HepG2 (cell line): ENCODE measurements around the gene VAV2. TPM values are rescaled to one million over a fixed set of nuclear protein-coding genes. Genes with fewer than 3 reads are reported as not detected.

Source experiments
- FOXP4 ChIP-seq: sonication (generic); formaldehyde crosslinking; IDR thresholded peaks from 2 replicates; pipeline ENCODE4 v1.4.0; 2020; ENCODE audit warnings: missing genetic modification reagents
- KAT8 ChIP-seq: IDR thresholded peaks from 2 replicates; pipeline ENCODE4 v1.6.1; 2016; ENCODE audit warnings: missing genetic modification reagents, missing compliant biosample characterization
- NFIC ChIP-seq: IDR thresholded peaks from 2 replicates; pipeline ENCODE4 v1.6.1; 2012; ENCODE audit warnings: mild to moderate bottlenecking, low read length, inconsistent platforms
- POLR2AphosphoS5 ChIP-seq: IDR thresholded peaks from 2 replicates; pipeline ENCODE4 v1.6.1; 2012; ENCODE audit warnings: low read depth, low read length
- TEAD3 ChIP-seq: optimal IDR thresholded peaks from 2 replicates; pipeline ENCODE3; 2016; ENCODE audit warnings: borderline replicate concordance
- TFE3 ChIP-seq: IDR thresholded peaks from 2 replicates; pipeline ENCODE4 v1.6.1; 2016
- THAP9 ChIP-seq: sonication (generic); formaldehyde crosslinking; IDR thresholded peaks from 2 replicates; pipeline ENCODE4; 2020; ENCODE audit warnings: missing genetic modification reagents, mild to moderate bottlenecking, borderline replicate concordance
- ZFP82 ChIP-seq: sonication (generic); formaldehyde crosslinking; IDR thresholded peaks from 2 replicates; pipeline ENCODE4 v1.5.1; 2020; ENCODE audit warnings: mild to moderate bottlenecking, missing genetic modification reagents, borderline replicate concordance
- ZNF329 ChIP-seq: sonication (generic); formaldehyde crosslinking; IDR thresholded peaks from 2 replicates; pipeline ENCODE4 v1.9.0; 2021; ENCODE audit warnings: low read depth, mild to moderate bottlenecking, missing genetic modification reagents
- ZNF646 ChIP-seq: sonication (generic); formaldehyde crosslinking; IDR thresholded peaks from 2 replicates; pipeline ENCODE4 v1.9.0; 2021; ENCODE audit warnings: mild to moderate bottlenecking, missing genetic modification reagents
- ZNF792 ChIP-seq: IDR thresholded peaks from 2 replicates; pipeline ENCODE4 v1.6.1; 2016
- ZNF883 ChIP-seq: sonication (generic); formaldehyde crosslinking; IDR thresholded peaks from 2 replicates; pipeline ENCODE4 v1.5.1; 2020; ENCODE audit warnings: mild to moderate bottlenecking, missing genetic modification reagents; ENCODE audit errors: not compliant biosample characterization
- polyA plus RNA-seq, 8 experiments: library from polyadenylated mRNA; depleted of rRNA in 3 of 8; stranded (reverse) in 7 of 8; unstranded in 1 of 8; fragments of >200 nt; fragmentation: Illumina TruSeq in 4 of 8; extraction: Trizol in 4 of 8; gene quantifications; 2 replicates each; pipeline versions ENCODE4 v1.2.1 to v1.2.3, GENCODE V29; 2011 to 2016; ENCODE audit warnings: low read depth in 4 of 8, missing spikeins in 1 of 8, mixed read lengths in 1 of 8; ENCODE audit not compliant: insufficient read depth in 1 of 8
- total RNA-seq, 5 experiments: library from RNA; depleted of rRNA; stranded (reverse); fragments of >200 nt; fragmentation: Illumina TruSeq; extraction: Trizol; gene quantifications; 2 replicates each; pipeline ENCODE4 v1.2.3, GENCODE V29; 2016; ENCODE audit warnings: low read depth in 1 of 5

The VAV2 gene
- total and polyA plus RNA-seq, 2 of the 13 experiments (the other 11 are each of a cell fraction or from before 2014, with no cell fraction given): 22.5 to 22.9 TPM

GRCh38 chr9:133739408-133740280 is 252.5 kb downstream of the VAV2 start (continued):
- TF ChIP-seq THAP9 (CRISPR knock-in tag): peak; percentile 72
- TF ChIP-seq TFE3 (CRISPR knock-in tag): 0 out of 2 replicates have a peak, but pooled peaks have one; percentile 27
- peak; percentile 75 for TF ChIP-seq FOXP4
- TF ChIP-seq POLR2AphosphoS5: peak; percentile 93
- peak; percentile 28 for TF ChIP-seq ZNF883 (CRISPR knock-in tag)
- no peak for TF ChIP-seq ZFP82 (CRISPR knock-in tag)
- peak; percentile 25; the same call in 1 of the 2 replicates for TF ChIP-seq ZNF646 (CRISPR knock-in tag)
- TF ChIP-seq KAT8 (CRISPR knock-in tag): peak; percentile 52
- peak; percentile 62 for TF ChIP-seq TEAD3 (CRISPR knock-in tag)
- TF ChIP-seq NFIC: no peak
- TF ChIP-seq ZNF792 (CRISPR knock-in tag): peak; percentile 79
- TF ChIP-seq ZNF329 (CRISPR knock-in tag): peak; percentile 82; the same call in 1 of the 2 replicates
